GM18507 (cell line): ENCODE results near the gene WAC.

Source experiments
- DNase-seq: peaks from one replicate; pipeline ENCODE4 v3.0.0; 2011; ENCODE audit warnings: low read depth; ENCODE audit not compliant: insufficient read length; ENCODE audit errors: extremely low spot score
- FAIRE-seq: peaks from 2 replicates; lab custom pipeline; 2011; peaks lifted over from hg19 to GRCh38; lab: Jason Lieb, UNC

WAC gene

DNA sequence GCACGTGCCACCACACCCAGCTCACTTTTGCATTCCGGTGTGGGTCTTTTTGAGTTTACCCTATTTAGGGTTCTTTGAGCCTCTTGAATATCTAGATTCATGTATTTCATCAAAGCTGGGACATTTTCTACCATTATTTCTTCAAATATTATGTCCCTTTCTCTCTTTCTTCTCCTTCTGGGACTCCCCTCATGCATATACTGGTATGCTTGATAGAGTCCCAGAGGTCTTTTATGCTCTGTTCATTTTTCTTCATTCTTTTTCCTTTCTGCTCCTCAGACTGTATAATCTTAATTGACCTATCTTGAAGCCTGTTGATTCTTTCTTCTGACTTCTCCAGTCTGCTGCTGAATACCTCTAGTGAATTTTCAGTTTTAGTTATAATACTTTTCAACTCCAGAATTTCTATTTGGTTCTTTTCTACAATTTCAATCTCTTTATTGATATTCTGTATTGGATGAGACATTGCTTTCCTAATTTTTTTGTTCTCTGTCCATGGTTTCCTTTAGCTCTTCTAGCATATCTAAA, 9.1 kb upstream of the WAC start:
- FAIRE-seq = no peak
- no peak for DNase-seq

DNA sequence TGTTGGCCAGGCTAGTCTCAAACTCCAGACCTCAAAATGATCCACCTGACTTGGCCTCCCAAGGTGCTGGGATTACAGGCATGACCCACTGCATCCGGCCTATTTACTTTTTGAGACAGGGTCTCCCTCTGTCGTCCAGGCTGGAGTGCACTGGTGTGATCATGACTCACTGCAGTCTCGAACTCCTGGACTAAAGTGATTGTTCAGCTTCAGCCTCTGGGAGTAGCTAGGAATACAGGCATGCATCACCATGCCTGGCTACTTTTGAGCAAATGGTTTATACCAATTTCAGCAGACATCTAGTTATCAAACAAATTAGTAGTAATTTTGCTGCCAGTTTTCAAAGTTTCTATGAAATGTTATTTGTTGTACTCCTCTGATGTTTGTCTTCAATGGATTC, 2.2 kb upstream of the WAC start:
- no peak for DNase-seq
- no peak for FAIRE-seq

DNA sequence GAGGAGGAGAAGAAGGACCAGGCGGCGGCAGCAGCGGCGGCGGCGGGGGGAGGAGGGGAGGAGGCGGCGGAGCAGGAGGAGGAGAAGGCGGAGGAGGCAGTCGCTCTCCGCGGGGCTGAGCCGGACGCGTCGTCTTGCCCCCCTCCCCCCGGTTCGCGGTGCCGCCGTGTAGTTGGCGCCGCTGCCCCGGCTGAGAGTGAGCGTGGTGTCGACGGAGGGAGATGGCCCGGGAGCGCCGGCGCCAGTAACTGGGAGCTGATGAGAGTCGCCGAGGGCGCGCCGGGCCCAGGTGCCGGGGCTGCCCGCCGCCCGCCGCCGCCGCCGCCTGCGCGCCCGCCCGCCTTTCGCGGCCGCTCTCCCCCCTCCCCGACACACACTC, 257 bp downstream of the WAC start:
- no peak for FAIRE-seq
- no peak for DNase-seq

DNA sequence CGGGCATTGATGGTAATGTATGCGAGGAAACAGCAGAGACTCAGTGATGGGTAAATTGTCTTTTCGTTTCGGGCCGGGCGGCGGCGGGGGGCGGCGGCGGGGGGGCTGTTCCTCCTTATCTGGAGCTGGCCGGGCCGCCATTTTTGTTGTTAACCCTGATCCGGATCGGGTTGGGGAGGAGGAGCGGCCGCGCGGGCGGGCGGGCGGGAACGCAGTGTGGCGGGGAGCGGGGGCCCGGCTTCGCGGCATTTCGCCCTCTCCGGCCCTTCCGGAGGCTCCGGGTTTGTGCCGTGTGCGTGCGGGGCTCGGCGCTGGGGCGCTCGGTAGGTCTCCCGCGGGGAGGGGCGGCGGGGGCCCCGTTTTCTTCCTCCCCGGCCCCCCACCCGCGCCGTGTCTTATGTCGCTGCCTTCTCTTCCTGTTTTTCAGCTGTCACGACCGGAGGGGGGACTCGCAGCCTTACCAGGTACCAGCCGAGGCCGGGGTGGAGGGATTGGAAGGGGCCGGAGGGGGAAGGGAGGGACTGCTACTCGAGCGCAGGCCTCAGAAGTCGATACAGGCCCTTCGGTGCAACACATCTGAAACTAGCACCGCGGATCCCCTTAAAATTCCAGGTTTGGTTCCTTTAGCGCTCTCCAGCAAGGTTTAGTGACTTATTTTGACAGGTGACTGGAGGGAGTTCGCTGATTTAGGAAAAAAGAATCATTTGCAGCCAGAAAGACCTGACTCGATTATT, 820 bp downstream of the WAC start:
- DNase-seq = peak; percentile 11
- FAIRE-seq = no peak

DNA sequence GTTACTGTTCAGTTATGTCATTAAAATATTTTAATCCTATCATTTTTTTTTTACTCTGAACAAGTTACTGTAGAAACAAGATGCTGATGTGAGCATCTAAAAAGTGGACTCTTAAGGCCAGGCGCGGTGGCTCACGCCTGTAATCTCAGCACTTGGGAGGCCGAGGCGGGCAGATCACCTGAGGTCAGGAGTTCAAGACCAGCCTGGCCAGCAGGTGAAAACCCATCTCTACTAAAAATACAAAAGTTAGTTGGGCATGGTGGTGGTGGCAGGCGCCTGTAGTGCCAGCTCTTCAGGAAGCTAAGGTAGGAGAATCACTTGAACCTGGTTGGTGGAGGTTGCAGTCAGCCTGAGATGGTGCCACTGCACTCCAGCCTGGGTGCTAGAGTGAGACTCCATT, 2.9 kb downstream of the WAC start:
- FAIRE-seq (no peak), DNase-seq (no peak)

DNA sequence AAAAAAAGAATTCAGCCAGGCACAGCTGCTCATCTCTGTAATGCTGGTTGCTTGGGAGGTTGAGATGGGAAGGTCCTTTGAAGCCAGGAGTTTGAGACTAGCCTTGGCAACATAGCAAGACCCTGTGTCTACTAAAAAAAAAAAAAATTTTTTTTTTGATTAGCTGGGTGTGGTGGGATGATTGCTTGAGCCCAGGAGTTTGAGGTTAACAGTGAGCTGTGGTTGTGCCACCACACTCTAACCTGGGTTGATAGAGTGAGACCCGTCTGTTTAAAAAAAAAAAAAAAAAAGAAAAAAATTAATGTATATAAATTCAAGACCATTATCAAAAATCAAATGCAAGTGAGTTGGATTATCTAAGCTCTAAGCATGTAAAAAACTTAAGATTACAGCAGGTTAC, 5.7 kb downstream of the WAC start:
- DNase-seq (no peak), FAIRE-seq (no peak)

DNA sequence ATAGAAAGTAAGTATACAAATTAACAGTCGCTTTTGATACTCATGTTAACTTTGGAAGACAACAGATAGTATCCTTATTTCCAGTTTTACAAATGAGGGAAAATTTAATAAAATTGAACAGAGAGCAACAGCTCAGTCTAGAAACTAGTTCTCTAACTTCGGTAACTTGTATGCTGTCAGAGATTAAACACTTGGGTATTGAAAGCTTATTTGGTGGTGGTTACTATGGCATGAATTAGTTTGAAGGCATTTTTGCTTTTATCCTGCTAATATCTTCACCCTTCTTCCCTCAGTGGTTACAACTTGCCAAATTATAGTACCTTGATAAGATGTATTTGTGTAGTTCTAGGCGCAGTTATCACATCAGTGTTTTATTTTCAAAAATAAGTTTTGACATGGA, 7.2 kb downstream of the WAC start:
- peak; percentile 41 for FAIRE-seq
- DNase-seq = no peak

DNA sequence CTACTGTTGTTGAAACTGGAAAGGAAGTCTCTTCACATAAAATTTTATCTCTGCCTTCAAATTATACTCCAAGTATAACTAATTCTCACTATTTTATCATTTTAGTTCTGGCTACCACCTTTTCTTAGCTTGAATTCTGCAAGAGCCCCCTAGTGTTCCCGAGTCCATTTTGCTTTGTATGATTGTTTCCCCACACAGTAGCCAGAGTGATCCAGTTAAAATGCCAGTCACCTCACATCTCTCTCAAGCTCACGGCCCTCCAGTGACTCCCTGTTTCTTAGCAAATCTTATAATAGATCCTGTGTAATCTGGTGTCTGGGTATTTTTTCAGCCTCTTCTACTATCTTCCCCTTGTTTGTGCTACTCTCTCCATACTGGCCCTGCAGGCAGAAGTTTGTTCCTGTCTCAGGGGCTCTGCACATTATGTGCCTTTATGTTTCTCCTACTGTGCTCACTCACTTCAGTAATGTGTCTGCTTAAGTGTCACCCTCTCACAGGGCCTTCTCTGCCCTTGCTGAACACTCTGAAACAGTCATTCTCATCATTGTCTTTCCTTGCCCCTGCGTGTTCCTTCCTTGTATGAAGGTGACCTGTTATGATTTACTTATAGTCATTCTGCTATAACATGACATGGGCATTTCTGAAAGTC, 8.9 kb downstream of the WAC start:
- FAIRE-seq (no peak), DNase-seq (no peak)

DNA sequence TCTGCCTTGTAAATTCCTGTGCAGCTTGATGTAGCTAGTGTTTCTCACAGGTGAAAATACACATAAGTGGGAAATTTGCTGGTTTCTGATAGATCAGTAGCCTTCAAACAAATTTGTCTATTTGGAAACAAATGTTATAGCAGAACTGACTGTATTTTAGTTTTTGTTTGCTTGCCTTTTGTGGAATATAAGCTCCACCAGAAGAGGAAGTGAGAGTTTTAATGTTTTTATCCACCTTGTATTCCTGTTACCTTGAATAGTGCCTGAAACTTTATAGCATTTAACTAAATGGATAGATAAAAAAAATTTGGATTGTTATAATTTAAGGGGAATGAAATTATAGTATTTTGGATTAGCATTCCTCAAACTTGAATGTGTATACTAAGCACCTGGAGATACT, 9.8 kb downstream of the WAC start:
- FAIRE-seq (no peak), DNase-seq (no peak)

DNA sequence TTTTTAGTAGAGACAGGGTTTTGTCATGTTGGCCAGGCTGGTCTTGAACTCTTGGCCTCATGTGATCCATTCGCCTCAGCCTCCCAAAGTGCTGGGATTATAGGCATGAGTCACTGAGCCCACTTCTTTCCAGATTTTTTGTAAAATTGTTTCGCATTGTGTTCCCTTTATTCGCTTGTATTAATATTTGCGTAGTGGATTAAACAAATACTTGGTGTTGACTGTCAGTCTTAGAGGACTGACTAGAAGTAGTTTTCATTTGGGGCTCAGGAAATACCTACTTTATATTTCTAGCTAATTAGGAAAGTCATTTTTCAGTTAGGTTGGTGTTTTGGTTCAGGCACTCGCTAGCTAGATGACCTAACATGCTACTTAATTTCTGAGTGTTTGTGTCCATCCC, 11.1 kb downstream of the WAC start:
- DNase-seq = no peak

DNA sequence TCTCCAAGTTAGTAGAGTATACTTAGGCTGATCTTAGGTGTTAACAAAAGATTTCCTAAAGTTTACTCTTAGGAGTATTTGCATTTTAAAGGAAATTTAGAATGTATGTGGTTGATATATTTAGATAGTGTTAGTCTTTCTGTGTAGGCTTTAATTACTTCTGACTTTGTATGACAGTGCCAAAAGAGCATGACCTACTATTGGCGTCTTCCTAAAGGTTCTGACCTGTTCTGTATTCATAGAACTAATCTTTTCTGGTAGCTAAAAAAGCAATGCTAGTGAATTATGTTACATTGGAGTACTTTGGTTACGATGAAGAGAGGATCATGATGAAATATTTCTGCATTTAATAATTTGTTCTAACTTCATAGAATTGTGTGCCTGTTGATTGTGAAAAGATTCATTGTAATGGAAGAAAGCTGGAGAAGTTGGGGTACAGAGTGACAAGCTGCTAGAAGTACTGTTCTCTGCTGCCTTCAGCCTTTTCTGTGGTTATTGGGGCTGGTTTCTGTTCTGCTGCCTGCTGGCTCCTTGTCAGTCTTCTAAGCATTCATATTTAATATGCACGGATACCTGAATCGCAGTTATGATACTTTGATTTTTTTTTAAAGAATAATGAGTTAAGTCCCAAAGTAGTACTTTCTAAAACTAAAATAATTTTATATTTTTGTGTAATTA, 13.2 kb downstream of the WAC start:
- no peak for DNase-seq
- FAIRE-seq = peak; percentile 31

More for the DNA sequence above, 11.1 kb downstream of the WAC start:
- FAIRE-seq = no peak

DNA sequence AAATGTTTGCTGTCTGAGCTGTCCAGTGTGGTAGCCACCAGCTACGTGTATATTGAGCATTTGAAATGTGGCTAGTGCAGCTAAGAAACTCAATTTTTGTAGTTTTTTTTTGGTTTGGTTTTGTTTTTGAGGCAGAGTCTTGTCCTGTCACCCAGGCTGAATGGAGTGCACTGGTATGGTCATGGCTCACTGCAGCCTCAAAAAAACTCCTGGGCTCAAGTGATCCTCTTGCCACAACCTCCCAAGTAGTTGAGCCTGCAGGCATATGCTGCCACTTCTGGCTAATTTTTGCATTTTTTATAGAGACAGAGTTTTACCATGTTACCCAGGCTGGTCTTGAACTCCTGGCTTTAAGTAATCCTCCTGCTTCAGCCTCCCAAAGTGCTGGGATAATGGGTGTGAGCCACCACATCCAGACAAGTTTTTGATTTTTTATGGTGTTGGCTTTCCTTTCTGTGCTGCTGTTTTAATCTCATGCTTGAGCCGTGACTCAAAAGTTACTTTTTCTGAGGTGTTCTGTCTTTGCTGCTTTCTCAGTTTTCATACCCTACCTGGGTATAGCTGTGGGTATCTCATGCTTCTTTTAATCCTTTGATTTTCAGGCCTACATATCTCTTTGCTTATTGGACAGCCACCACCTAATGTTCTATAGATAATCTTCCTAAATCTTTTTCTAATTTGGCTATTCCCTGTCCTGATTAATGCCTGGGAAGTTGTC, 16.0 kb downstream of the WAC start:
- no peak for DNase-seq
- no peak for FAIRE-seq

DNA sequence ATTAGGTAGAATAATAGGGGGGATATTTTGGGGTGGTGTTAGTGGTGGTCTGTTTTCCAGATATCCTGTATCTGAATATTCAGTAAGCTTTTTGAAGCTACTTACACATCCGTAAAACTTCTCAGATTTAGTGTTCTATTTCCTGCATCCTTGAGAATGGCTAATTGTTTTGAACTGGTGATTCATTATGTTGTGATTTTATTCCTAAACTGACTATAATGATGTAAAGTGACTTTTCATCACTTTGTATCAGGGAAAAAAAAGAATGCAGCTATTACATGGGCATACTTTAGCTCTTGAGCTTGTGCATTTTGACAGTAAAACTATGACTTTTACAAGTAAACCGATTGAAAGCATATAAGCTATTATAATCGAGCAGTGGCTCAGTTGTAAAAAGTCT, 18.2 kb downstream of the WAC start:
- no peak for DNase-seq
- FAIRE-seq = no peak

DNA sequence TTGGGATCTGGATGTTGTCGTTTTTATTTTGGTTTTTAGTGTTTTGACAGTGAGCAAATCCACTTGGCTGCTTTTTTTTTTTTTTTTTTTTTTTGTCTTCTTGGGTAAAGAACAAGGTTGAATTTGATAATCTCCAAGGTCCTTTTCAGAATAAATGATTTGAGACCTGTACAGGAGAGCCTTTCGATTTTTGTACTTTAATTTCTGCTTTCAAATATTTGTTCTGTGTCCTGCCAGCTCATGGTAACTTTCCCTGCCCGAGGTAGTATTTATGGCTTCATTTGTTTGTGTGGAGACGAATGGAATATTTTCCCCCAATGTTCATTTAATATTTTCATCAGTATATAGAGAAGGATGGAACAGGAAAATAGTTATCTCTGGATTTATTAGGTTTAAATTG, 19.9 kb downstream of the WAC start:
- DNase-seq (no peak), FAIRE-seq (peak; percentile 54)

DNA sequence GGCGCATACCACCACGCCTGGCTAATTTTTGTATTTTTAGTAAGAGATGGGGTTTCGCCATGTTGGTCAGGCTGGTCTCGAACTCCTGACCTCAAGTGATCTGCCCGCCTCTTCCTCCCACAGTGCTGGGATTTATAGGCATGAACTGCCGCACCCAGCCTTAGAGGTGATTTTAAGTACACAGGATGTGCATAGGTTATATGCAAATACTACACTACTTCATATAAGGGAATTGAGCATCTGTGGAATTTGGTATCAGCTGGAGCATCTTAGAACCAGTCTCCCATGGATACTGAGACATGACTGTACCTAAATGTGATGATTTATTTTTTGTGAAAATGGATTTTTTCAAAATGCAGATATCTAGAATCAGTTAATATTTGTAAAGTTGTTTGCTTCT, 21.1 kb downstream of the WAC start:
- no peak for FAIRE-seq
- DNase-seq = no peak

DNA sequence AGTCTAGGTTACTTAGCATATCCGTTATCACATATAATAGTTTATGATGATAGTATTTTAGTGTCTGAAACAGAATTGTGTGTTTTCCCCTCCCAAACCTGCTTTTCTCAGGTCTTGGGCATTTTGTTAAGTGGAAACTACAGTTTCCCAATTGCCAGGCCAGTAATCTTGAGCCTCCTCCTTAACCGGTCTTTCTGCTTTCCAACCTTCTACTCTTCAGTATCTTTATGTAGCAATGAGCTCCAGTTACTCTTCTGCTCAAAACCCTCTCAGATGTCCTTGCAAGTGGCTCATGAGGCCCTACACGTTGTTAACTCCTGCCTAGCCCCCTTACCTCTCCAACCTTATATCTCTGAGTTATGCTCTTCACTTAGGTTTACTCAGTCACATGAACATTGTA, 22.0 kb downstream of the WAC start:
- FAIRE-seq (no peak), DNase-seq (no peak)

DNA sequence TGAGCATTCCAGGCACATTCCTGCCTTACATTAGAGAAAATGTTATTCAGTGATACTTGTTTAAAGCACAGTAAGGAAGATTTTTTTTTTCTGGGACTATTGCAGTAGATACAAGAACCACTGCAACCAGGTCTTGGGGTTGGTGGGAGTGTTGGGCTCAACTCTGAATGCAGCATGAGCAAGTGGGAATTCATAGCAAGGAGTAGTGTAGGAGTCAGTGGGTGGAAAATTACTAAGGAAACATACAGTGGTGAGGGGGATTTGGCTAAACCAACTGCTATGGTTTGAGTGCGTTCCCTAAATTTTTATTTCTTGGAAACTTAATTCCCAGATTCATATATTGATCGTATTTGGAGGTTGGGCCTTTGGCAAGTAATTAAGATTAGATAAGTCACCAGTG, 22.4 kb downstream of the WAC start:
- no peak for DNase-seq
- no peak for FAIRE-seq

DNA sequence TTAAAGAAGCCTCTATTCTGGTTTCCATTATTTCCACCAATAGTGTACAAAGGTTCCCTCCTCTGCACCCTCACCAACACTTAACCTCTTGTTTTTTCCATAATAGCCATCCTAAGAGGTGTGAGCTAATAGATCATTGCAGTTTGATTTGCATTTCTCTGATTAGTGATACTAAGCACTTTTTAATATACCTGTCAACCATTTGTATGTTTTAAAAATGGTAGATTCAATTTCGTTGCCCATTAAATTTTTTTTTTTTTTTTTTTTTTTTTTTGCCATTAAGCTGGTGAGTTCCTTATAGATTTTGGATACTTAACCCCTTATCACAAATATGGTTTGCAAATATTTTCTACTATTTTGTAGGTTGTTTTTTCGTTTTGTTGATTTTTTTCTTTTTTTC, 23.2 kb downstream of the WAC start:
- DNase-seq = no peak
- no peak for FAIRE-seq

DNA sequence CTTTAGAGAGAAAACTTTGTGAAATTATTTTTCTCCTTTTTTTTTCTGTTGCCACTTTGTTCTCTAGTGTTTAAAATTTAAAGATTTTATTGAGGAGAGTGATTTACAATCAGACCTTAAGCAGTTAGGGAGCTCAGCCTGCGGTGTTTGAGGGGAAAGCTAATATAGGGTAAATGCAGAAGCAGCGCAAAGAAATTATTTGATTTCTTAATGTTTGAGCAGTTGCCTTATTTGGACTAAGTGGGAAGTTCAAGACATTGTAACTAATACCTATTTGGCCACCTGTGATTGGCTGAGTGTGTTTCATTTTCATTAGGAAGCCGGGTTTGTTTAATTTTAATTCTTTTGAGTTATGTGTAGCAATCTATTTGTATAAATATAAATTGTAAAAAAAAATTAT, 25.3 kb downstream of the WAC start:
- FAIRE-seq = no peak
- no peak for DNase-seq

DNA sequence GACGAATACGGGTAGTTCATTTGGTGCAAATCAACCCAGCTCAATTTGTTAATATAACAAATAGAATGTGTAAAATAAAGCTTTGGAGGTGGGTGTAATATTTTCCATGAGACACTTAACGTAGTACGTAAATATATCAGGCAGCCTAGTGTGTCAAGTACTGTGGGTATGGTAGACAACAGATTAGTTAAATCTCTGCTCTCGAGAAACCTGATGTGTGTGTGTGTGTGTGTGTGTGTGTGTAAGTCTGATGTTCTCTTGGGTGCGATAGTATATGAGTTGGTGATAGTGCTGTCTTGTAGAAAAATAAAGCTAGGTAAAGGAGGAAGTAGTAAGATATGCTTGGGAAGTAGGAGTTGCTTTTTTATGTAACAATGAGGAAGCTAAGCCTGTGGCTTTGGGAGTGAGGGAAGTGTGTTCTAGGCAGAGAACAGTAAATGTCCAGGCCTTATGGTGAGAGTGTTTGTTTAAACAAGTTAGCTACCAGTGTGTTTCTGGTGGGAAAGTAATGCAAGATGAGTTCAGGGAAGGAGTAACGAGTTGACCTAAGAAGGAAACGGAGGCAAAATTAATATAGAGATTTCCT, 26.1 kb downstream of the WAC start:
- FAIRE-seq (no peak), DNase-seq (no peak)
